MCF 10A (cell line): ENCODE measurements around the gene CDCA7. TPM values are rescaled to one million over a fixed set of nuclear protein-coding genes. Genes with fewer than 3 reads are reported as not detected.
"Not testable (repeated sequence)": the region's sequence is repeated elsewhere in the genome, so short reads cannot be mapped to it uniquely, and the experiment has no call there.

Source experiments
- Bru-seq: library from RNA; stranded (reverse); fragments of 400-500 nt; gene quantifications from one replicate; lab custom pipeline; 2021; lab: Mats Ljungman, UMichigan
- BruChase-seq, 2 experiments: library from RNA; stranded (reverse); fragments of 400-500 nt; gene quantifications; one replicate each; lab custom pipeline; 2021; lab: Mats Ljungman, UMichigan
- BruUV-seq: library from RNA; stranded (reverse); fragments of 400-500 nt; replicated peaks from 2 replicates; lab custom pipeline; 2021; lab: Mats Ljungman, UMichigan
- CTCF ChIA-PET: fragments of 300-600 bp; sonication (Branson Sonifier 250); formaldehyde crosslinking; extraction: SDS; loops from one replicate; lab custom pipeline; 2021; ENCODE audit warnings: antibody characterized with exemption, inconsistent platforms; lab: Yijun Ruan, JAX
- POLR2A ChIA-PET: fragments of 300-600, 350-650 bp; sonication (Branson Sonifier 250); formaldehyde crosslinking; extraction: SDS; loops from one replicate; lab custom pipeline; 2020; ENCODE audit warnings: antibody characterized with exemption, inconsistent platforms; lab: Yijun Ruan, JAX
- DNase-seq: peaks from one replicate; pipeline ENCODE4 v3.0.0-alpha.2; 2018; ENCODE audit not compliant: unreplicated experiment
- H3K27ac Mint-ChIP-seq: one replicate; pipeline ENCODE4 v1.8.0; 2022; ENCODE audit warnings: mild to moderate bottlenecking, low read depth, mixed read lengths; ENCODE audit not compliant: unreplicated experiment
- H3K27me3 Mint-ChIP-seq: one replicate; pipeline ENCODE4 v1.8.0; 2022; ENCODE audit warnings: mixed read lengths; ENCODE audit not compliant: insufficient read depth, unreplicated experiment
- H3K36me3 Mint-ChIP-seq: one replicate; pipeline ENCODE4 v1.8.0; 2022; ENCODE audit warnings: mild to moderate bottlenecking, moderate library complexity, mixed read lengths; ENCODE audit not compliant: insufficient read depth, unreplicated experiment
- H3K4me1 Mint-ChIP-seq: one replicate; pipeline ENCODE4 v1.8.0; 2022; ENCODE audit warnings: mixed read lengths; ENCODE audit not compliant: insufficient read depth, unreplicated experiment
- H3K4me3 Mint-ChIP-seq: one replicate; pipeline ENCODE4 v1.8.0; 2022; ENCODE audit warnings: mild to moderate bottlenecking, moderate library complexity, mixed read lengths; ENCODE audit not compliant: unreplicated experiment
- H3K9me3 Mint-ChIP-seq: one replicate; pipeline ENCODE4 v1.8.0; 2022; ENCODE audit warnings: mixed read lengths; ENCODE audit not compliant: unreplicated experiment
- CTCF ChIP-seq: fragments of 200-600 bp; IDR thresholded peaks from one replicate; pipeline ENCODE4 v1.8.0; 2022; ENCODE audit warnings: antibody characterized with exemption, mild to moderate bottlenecking; ENCODE audit not compliant: unreplicated experiment
- intact Hi-C: fragments of 100-400 bp; cut with micrococcal nuclease; formaldehyde crosslinking; loops from 2 replicates; pipeline ENCODE4 v1.14.1; 2022
- long read RNA-seq: library from polyadenylated mRNA; stranded (forward); transcript quantifications from one replicate; pipeline ENCODE4 v2.0.0, GENCODE V29; 2022
- total RNA-seq: library from RNA; stranded (reverse); gene quantifications from 2 replicates; pipeline ENCODE4 v1.2.3, GENCODE V29; 2022

The CDCA7 gene
- total RNA-seq: 6.2 and 14.0 TPM in 2 replicates
- Bru-seq, nascent RNA: percentile 54 among the genes with signal in this experiment
- percentile 60 among the genes with signal in this experiment for BruChase-seq, experiment 1, labeled RNA remaining after a 6-hour chase
- percentile 58 among the genes with signal in this experiment for BruChase-seq, experiment 2, labeled RNA remaining after a 2-hour chase
- long read RNA-seq, transcript CDCA7-202 (9 exons, 2,500 nt): major isoform, 15 of 20 reads
- long read RNA-seq, partial matches to known transcripts: 1 of 20 reads
- long read RNA-seq, other reads (novel, unspliced or antisense): 3 of 20 reads

- POLR2A ChIA-PET: interaction anchor here (1.3 kb wide), 1 partner anchor 30 kb away, joined by 5 read pairs; no protein-coding TSS in a partner anchor
- Mint-ChIP-seq H3K4me3 (peak within 1 kb of the TSS; percentile 88), H3K36me3 (peaks cover 1% of the 10 kb centered on the region), H3K4me1 (peaks cover 9% of the 10 kb centered on the region), H3K9me3 (no peaks in the 10 kb centered on the region), H3K27ac (peak within 1 kb of the TSS; percentile 86), H3K27me3 (peaks cover 25% of the 10 kb centered on the region)
- CTCF ChIA-PET: interaction anchor here (0.5 kb wide), 1 partner anchor 10 kb away, joined by 3 read pairs; no protein-coding TSS in a partner anchor
- TF ChIP-seq CTCF: no peak
- no TSS peak for BruUV-seq
- intact Hi-C loops: loop anchor here (5.0 to 10.0 kb wide), 2 partner anchors 110 to 327 kb away; no protein-coding TSS in a partner anchor
- peak; percentile 74 for DNase-seq
Measured at GRCh38 chr2:173354582-173355131, at the start of gene CDCA7. Gene CDCA7, plus strand, starts transcription at chr2:173354872. Its CDS starts 92 bp downstream, at chr2:173354964.

GRCh38 chr2:173305303-173305702, 49.4 kb upstream of the CDCA7 start:
- H3K36me3 Mint-ChIP-seq: no peaks in the 10 kb centered on the region
- no peaks in the 10 kb centered on the region for H3K4me1 Mint-ChIP-seq
- BruUV-seq: no TSS peak
- POLR2A ChIA-PET: no interaction called here
- intact Hi-C loops: no loop called here
- CTCF ChIA-PET: no interaction called here
- H3K27me3 Mint-ChIP-seq: no peaks in the 10 kb centered on the region
- no peak overlapping the region for H3K4me3 Mint-ChIP-seq
- no peak for TF ChIP-seq CTCF
- no peak for DNase-seq
- peaks cover 6% of the 10 kb centered on the region for H3K9me3 Mint-ChIP-seq
- H3K27ac Mint-ChIP-seq: no peak overlapping the region

- no peaks in the 10 kb centered on the region for H3K9me3 Mint-ChIP-seq
- no peak overlapping the region for H3K4me3 Mint-ChIP-seq
- no peaks in the 10 kb centered on the region for H3K27me3 Mint-ChIP-seq
- H3K36me3 Mint-ChIP-seq: no peaks in the 10 kb centered on the region
- CTCF ChIA-PET: no interaction called here
- intact Hi-C loops: no loop called here
- no peak for TF ChIP-seq CTCF
- DNase-seq: no peak
- no peak overlapping the region for H3K27ac Mint-ChIP-seq
- no peaks in the 10 kb centered on the region for H3K4me1 Mint-ChIP-seq
- POLR2A ChIA-PET: no interaction called here
- BruUV-seq: no TSS peak
Measured at GRCh38 chr2:173307293-173307692, 47.4 kb upstream of the CDCA7 start.

- DNase-seq, BruUV-seq, CTCF ChIA-PET: not testable (repeated sequence)
Measured at GRCh38 chr2:173309370-173309769, 45.3 kb upstream of the CDCA7 start.

More at GRCh38 chr2:173309370-173309769, 45.3 kb upstream of the CDCA7 start:
- H3K27me3 Mint-ChIP-seq, H3K36me3 Mint-ChIP-seq, H3K27ac Mint-ChIP-seq, H3K4me1 Mint-ChIP-seq, H3K4me3 Mint-ChIP-seq, H3K9me3 Mint-ChIP-seq, intact Hi-C loops: not testable (repeated sequence)
- POLR2A ChIA-PET: interaction anchor here (0.7 to 0.9 kb wide), 2 partner anchors 38 to 624 kb away, joined by 3 read pairs; no protein-coding TSS in a partner anchor
